Immature natural killer cell (primary cell): ENCODE measurements around the gene SALL4. TPM values are rescaled to one million over a fixed set of nuclear protein-coding genes. Genes with fewer than 3 reads are reported as not detected.

ENCODE experiments used
- DNase-seq, 3 donors: peaks; one replicate each; pipeline ENCODE4 v3.0.0; 2022; ENCODE audit warnings: mixed read lengths in 1 of 3
- H3K27ac Mint-ChIP-seq, 6 donors: one replicate each; pipeline ENCODE4 v1.8.0; 2020; ENCODE audit warnings: mixed read lengths in 6 of 6, mild to moderate bottlenecking in 5 of 6, inconsistent platforms in 4 of 6, moderate library complexity in 3 of 6
- H3K27me3 Mint-ChIP-seq, 3 donors: one replicate each; pipeline ENCODE4 v1.8.0; 2020 to 2021; ENCODE audit warnings: low read depth in 3 of 3, mild to moderate bottlenecking in 3 of 3, mixed read lengths in 3 of 3, moderate library complexity in 3 of 3, inconsistent platforms in 1 of 3
- H3K36me3 Mint-ChIP-seq, 3 donors: one replicate each; pipeline ENCODE4 v1.8.0; 2020; ENCODE audit warnings: mixed read lengths in 3 of 3, inconsistent platforms in 2 of 3, mild to moderate bottlenecking in 2 of 3
- H3K4me1 Mint-ChIP-seq, 2 donors: one replicate each; pipeline ENCODE4 v1.8.0; 2020; ENCODE audit warnings: inconsistent platforms in 2 of 2, mild to moderate bottlenecking in 2 of 2, mixed read lengths in 2 of 2, moderate library complexity in 1 of 2
- H3K4me3 Mint-ChIP-seq, 5 donors: one replicate each; pipeline ENCODE4 v1.8.0; 2020; ENCODE audit warnings: mild to moderate bottlenecking in 5 of 5, mixed read lengths in 5 of 5, inconsistent platforms in 3 of 5, moderate library complexity in 3 of 5
- H3K9me3 Mint-ChIP-seq, 6 donors: one replicate each; pipeline ENCODE4 v1.8.0; 2020; ENCODE audit warnings: mild to moderate bottlenecking in 6 of 6, mixed read lengths in 6 of 6, inconsistent platforms in 4 of 6, moderate library complexity in 3 of 6
- polyA plus RNA-seq, 3 donors: library from polyadenylated mRNA; unstranded; fragments of 300-500 nt; fragmentation: Illumina TruSeq; gene quantifications; one replicate each; pipeline ENCODE4 v1.2.3, GENCODE V29; 2021

Gene SALL4
- polyA plus RNA-seq, 3 donors from 2014 or later: 0.08 TPM; not detected in 2

DNA sequence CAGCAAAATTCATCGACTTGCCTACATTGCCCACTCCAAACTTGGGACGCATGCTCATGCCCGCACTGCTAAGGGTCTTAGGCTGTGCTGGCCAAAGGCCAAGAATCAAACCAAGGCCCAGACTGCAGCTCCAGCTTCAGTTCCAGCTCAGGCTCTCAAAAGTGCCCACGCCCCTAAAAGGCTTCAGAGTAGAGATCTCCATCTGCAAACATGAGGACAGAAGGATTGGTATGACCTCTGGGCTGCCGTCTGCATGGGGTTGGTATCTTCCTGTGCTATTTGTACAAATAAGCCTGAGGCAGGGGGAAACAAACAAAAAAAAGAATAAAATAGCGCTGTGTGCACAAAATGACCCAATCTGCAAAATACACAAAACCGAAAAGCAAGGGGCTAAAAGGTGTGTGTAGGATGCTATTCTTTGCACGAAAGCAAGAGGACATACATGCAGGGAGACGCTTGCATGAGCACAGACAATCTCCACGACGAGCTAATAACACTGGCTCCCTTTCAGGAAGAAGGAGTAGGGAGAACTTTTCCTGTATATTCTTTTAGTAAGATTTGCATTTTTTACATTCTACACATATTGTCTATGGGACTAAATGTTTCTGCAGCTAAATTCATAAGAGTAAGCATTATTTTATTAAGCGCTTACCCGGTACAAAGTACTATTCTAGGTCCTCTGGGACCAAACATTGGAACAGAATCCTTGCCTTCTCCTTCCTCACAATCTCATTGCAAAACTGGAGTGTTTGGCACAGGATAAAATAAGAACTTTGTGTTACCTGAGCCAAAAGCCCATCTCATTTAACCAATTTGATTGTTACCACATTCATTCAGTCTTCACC lies 67.2 kb downstream of the SALL4 start:
- Mint-ChIP-seq H3K9me3 (peaks cover 0 to 2% (median 0%) of the 10 kb centered on the region in 6 donors), H3K27ac (no peak overlapping the region), H3K27me3 (peaks cover 0 to 5% (median 2%) of the 10 kb centered on the region in 3 donors), H3K4me3 (no peak overlapping the region), H3K36me3 (no peaks in the 10 kb centered on the region), H3K4me1 (peaks cover 7 to 19% of the 10 kb centered on the region in 2 donors)
- DNase-seq: no peak

DNA sequence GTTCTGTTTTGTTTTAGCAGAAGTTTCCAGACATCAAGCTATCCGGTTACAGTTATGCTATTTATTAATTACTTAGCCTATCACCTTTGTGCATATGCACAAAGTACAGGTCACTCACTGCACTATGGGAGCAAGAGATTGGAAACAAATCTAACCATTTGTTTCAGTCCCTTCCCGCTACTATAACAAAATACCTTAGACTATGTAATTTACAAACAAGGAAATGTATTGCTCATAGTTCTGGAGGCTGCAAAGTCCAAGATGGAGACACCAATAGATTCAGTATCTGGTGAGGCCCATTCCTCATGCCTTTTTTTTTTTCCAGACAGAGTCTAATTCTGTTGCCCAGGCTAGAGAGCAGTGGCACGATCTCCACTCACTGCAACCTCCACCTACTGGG lies 69.3 kb downstream of the SALL4 start:
- Mint-ChIP-seq H3K27ac (peak overlapping the region in 1 of 6 donors; percentile 37), H3K36me3 (no peaks in the 10 kb centered on the region)

More for the DNA sequence above, 69.3 kb downstream of the SALL4 start:
- Mint-ChIP-seq H3K27me3 (peaks cover 0 to 2% (median 0%) of the 10 kb centered on the region in 3 donors), H3K4me1 (peaks cover 5 to 7% of the 10 kb centered on the region in 2 donors), H3K9me3 (no peaks in the 10 kb centered on the region), H3K4me3 (no peak overlapping the region)
- no peak for DNase-seq

Other genes starting within 250 kb of the SALL4 start
- 1 to 10 TPM in 2 of 3 donors, under 1 TPM in 1; 0.82 to 2.8 (median 1.2) TPM for gene ATP9A, start 34.1 kb downstream of the SALL4 start, polyA plus RNA-seq